Measurements from ENCODE around the gene AP2A1.
"Not testable (repeated sequence)": the region's sequence is repeated elsewhere in the genome, so short reads cannot be mapped to it uniquely, and the experiment has no call there.

Gene AP2A1

GRCh38 chr19:49814010-49814409 lies 47.2 kb downstream of the AP2A1 start:
- DNase-seq, result peak; percentile 34

GRCh38 chr19:49816590-49816989 lies 49.8 kb downstream of the AP2A1 start:
- DNase-seq, result no peak

GRCh38 chr19:49817964-49818648 lies 51.3 kb downstream of the AP2A1 start, which contains the start of gene MED25:
TSS of gene MED25 (plus strand) at chr19:49818289. CDS start at chr19:49818342, 53 bp downstream.
- DNase-seq, result peak; percentile 79

GRCh38 chr19:49818649-49819370 lies 52.0 kb downstream of the AP2A1 start:
- no peak for DNase-seq

GRCh38 chr19:49819452-49820115 lies 52.8 kb downstream of the AP2A1 start:
- not testable (repeated sequence) for DNase-seq

- no peak for DNase-seq
These were observed 53.3 kb downstream of the AP2A1 start for GRCh38 chr19:49820125-49820524.

GRCh38 chr19:49823472-49823871 lies 56.7 kb downstream of the AP2A1 start:
- no peak for DNase-seq

GRCh38 chr19:49824662-49825061 lies 57.9 kb downstream of the AP2A1 start:
- DNase-seq, result no peak

- no peak for DNase-seq
These were observed 60.2 kb downstream of the AP2A1 start for GRCh38 chr19:49827034-49827433.

- no peak for DNase-seq
These were observed 62.4 kb downstream of the AP2A1 start for GRCh38 chr19:49829200-49829599.

- no peak for DNase-seq
These were observed 62.9 kb downstream of the AP2A1 start for GRCh38 chr19:49829721-49830120.

- DNase-seq, result no peak
These were observed 64.0 kb downstream of the AP2A1 start for GRCh38 chr19:49830766-49831165.

- DNase-seq, result no peak
These were observed 64.8 kb downstream of the AP2A1 start for GRCh38 chr19:49831592-49831991.

- DNase-seq, result peak; percentile 37
These were observed 65.8 kb downstream of the AP2A1 start for GRCh38 chr19:49832556-49832955.

- DNase-seq, result no peak
These were observed 66.8 kb downstream of the AP2A1 start for GRCh38 chr19:49833599-49833998.

- no peak for DNase-seq
These were observed 68.8 kb downstream of the AP2A1 start for GRCh38 chr19:49835562-49835961.

GRCh38 chr19:49836176-49837008 lies 69.6 kb downstream of the AP2A1 start:
- no peak for DNase-seq

GRCh38 chr19:49837009-49837310 lies 70.2 kb downstream of the AP2A1 start:
- peak; percentile 40 for DNase-seq

GRCh38 chr19:49837425-49837824 lies 70.6 kb downstream of the AP2A1 start:
- no peak for DNase-seq

- DNase-seq, result no peak
These were observed 72.2 kb downstream of the AP2A1 start for GRCh38 chr19:49838885-49839588.

GRCh38 chr19:49839713-49840112 lies 72.9 kb downstream of the AP2A1 start:
- no peak for DNase-seq

- no peak for DNase-seq
These were observed 73.5 kb downstream of the AP2A1 start for GRCh38 chr19:49840321-49840720.

All from fibroblast of skin of back (primary cell).